H54 (cell line): ENCODE results near the gene SPATA2.

Experiments
- DNase-seq: peaks from one replicate; pipeline ENCODE4 v3.0.0; 2011; ENCODE audit warnings: low spot score, mixed read lengths; ENCODE audit not compliant: insufficient read length
- FAIRE-seq: peaks from 3 replicates; lab custom pipeline; 2011; peaks lifted over from hg19 to GRCh38; lab: Jason Lieb, UNC
- POLR2A ChIP-seq: IDR thresholded peaks from 2 replicates; pipeline ENCODE4 v1.6.1; 2011; ENCODE audit warnings: low read depth, mild to moderate bottlenecking, low read length

SPATA2 gene

GRCh38 chr20:49916146-49917002 lies 1.0 kb upstream of the SPATA2 start:
- TF ChIP-seq POLR2A, result no peak
- peak; percentile 60 for DNase-seq

GRCh38 chr20:49915118-49915379 lies 280 bp downstream of the SPATA2 start:
- DNase-seq (no peak), FAIRE-seq (no peak)
- no peak for TF ChIP-seq POLR2A

More at GRCh38 chr20:49916146-49917002, 1.0 kb upstream of the SPATA2 start:
- no peak for FAIRE-seq

- FAIRE-seq (no peak), DNase-seq (peak; percentile 38)
- TF ChIP-seq POLR2A, result no peak
These were observed 815 bp downstream of the SPATA2 start for GRCh38 chr20:49914310-49915117.

- TF ChIP-seq POLR2A, result no peak
- DNase-seq, result no peak
- no peak for FAIRE-seq
These were observed 1.8 kb downstream of the SPATA2 start for GRCh38 chr20:49913399-49914047.

GRCh38 chr20:49910340-49910706 lies 5.0 kb downstream of the SPATA2 start:
- DNase-seq (no peak), FAIRE-seq (no peak)
- TF ChIP-seq POLR2A, result no peak

- FAIRE-seq (no peak), DNase-seq (no peak)
These were observed 5.6 kb downstream of the SPATA2 start for GRCh38 chr20:49909499-49910339.

GRCh38 chr20:49908258-49908565 lies 7.1 kb downstream of the SPATA2 start:
- DNase-seq, result no peak
- no peak for FAIRE-seq
- no peak for TF ChIP-seq POLR2A

More at GRCh38 chr20:49909499-49910339, 5.6 kb downstream of the SPATA2 start:
- TF ChIP-seq POLR2A, result no peak

GRCh38 chr20:49907405-49908257 lies 7.7 kb downstream of the SPATA2 start:
- no peak for DNase-seq

GRCh38 chr20:49906615-49907154 lies 8.6 kb downstream of the SPATA2 start:
- TF ChIP-seq POLR2A, result no peak
- FAIRE-seq (no peak), DNase-seq (no peak)

More at GRCh38 chr20:49907405-49908257, 7.7 kb downstream of the SPATA2 start:
- no peak for TF ChIP-seq POLR2A
- FAIRE-seq, result no peak

GRCh38 chr20:49906101-49906604 lies 9.2 kb downstream of the SPATA2 start:
- FAIRE-seq (no peak), DNase-seq (no peak)
- TF ChIP-seq POLR2A, result no peak

GRCh38 chr20:49905415-49906091 lies 9.8 kb downstream of the SPATA2 start:
- FAIRE-seq (no peak), DNase-seq (no peak)
- TF ChIP-seq POLR2A, result no peak
